ENCODE measurements around the gene PGM1.

Gene PGM1

DNA sequence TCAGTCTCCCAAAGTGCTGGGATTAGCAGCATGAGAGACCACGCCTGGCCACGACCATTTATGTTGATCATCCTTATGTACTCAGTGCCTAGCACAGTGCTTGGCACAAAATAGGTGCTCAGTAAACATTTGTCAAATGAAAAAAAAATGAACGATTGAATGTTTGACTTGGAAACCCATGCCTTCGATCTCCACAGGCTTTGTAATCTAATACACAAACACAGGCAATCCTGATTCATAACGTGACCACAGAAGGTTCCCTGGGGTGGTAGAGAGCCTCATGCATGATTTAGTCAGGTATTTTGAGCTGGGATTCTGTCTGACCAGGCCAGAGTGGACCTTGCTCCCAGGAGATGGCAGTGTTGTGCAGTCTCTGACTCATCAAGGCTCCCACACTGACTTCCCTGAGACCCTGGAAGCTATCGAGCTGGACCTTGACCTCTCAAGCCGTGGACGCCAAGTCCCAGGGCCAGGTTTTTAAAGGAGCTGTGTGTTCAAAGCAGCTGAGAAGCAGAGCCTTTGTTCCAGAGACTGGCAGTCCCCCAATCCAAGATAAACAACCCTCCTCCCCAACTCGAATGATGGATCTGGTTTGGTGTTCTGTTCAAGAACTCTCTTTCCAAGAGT lies 81.1 kb downstream of the PGM1 start:
- no peaks in the 10 kb centered on the region for H3K9me2 ChIP-seq (replicated peaks; ENCODE audit: low read depth, low read length)
- H3K27me3 ChIP-seq (ENCODE audit: insufficient read depth, low read length, poor library complexity, severe bottlenecking): no peaks in the 10 kb centered on the region
- H3K4me2 ChIP-seq (ENCODE audit: low read depth, low read length, poor library complexity, severe bottlenecking): no peak overlapping the region
- no peaks in the 10 kb centered on the region for H3K79me2 ChIP-seq (ENCODE audit: insufficient read depth, low read length)
- no peaks in the 10 kb centered on the region for H3F3A ChIP-seq (ENCODE audit: low read depth)
- TF ChIP-seq EZH2phosphoT487 (IDR thresholded peaks at IDR 0.05; ENCODE audit: borderline replicate concordance): no peak
- TF ChIP-seq CTCF (conservative IDR thresholded peaks at IDR 0.05; ENCODE audit: low read length): peak; percentile 65
- no peaks in the 10 kb centered on the region for H3K36me3 ChIP-seq (ENCODE audit: insufficient read depth, low read length)
- peak overlapping the region; percentile 13; the same call in 1 of the 2 replicates for H2AFZ ChIP-seq (ENCODE audit: low read length)
- no peak overlapping the region for H3K4me3 ChIP-seq (ENCODE audit: low read length, poor library complexity, severe bottlenecking)
- no peaks in the 10 kb centered on the region for H4K20me1 ChIP-seq (ENCODE audit: insufficient read depth, low read length, poor library complexity, severe bottlenecking)
- H3K9ac ChIP-seq (ENCODE audit: low read depth, low read length, poor library complexity, severe bottlenecking): no peak overlapping the region
- H3K4me1 ChIP-seq (ENCODE audit: insufficient read depth, low read length, poor library complexity, severe bottlenecking): no peaks in the 10 kb centered on the region
- no peaks in the 10 kb centered on the region for H3K9me3 ChIP-seq (ENCODE audit: insufficient read depth, low read depth, low read length)

DNA sequence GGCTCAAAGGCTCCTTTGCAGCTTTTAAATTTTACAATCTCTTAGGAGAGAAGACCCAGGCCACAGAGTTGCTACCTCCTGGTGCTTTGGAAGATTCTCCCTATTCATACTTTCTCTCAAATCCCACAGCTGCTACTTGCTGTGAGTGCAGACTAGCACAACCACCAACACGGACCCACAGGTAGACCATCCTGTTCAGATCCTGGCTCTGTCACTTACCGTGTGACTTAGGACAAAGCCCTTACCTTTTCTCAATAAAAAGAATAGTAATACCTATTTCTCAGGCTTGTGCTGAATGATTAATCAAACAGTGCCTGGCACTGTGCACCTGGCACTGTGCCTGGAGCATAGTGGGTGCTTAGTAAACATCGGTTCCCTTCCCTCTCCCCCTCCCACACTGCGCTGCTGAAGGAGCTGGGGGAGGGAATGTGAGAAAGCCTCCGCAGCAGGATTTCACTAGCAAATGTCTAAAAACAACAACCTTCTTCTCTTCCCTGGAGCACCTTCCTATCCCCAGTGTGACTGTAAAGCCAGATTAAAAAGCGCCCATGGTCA lies 81.7 kb downstream of the PGM1 start:
- H3K4me2 ChIP-seq (ENCODE audit: low read depth, low read length, poor library complexity, severe bottlenecking): no peak overlapping the region

DNA sequence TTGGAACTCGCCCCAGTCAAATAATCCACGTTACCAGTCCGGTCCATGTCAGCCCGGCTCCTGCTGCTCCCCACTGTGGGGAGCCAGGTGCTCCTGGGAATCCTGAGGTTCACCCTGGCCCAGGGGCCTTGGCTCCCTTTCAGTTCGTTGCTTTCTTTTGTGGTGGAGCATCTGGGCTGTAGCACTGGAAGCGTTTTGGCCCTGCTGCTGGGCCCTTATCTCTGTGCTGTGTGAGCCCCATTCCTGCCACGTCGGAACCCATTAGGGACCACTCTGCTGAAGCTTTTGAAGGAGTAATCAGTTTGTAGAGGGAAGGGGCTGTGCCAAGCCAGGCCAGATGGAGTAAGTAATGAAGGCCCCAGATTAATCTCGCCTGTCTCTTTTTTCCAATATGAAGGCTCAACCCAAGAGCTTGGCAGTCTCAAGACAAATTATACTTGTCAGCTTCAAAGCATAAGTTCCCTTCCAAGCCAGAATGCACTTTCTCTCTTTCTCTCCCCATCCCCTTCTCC lies 82.3 kb downstream of the PGM1 start:
- no peak overlapping the region for H3K9ac ChIP-seq (ENCODE audit: low read depth, low read length, poor library complexity, severe bottlenecking)
- TF ChIP-seq EZH2phosphoT487 (IDR thresholded peaks at IDR 0.05; ENCODE audit: borderline replicate concordance) (no peak), CTCF (conservative IDR thresholded peaks at IDR 0.05; ENCODE audit: low read length) (no peak)
- H3F3A ChIP-seq (ENCODE audit: low read depth): no peaks in the 10 kb centered on the region
- no peaks in the 10 kb centered on the region for H3K9me2 ChIP-seq (replicated peaks; ENCODE audit: low read depth, low read length)
- H4K20me1 ChIP-seq (ENCODE audit: insufficient read depth, low read length, poor library complexity, severe bottlenecking): no peaks in the 10 kb centered on the region
- no peaks in the 10 kb centered on the region for H3K79me2 ChIP-seq (ENCODE audit: insufficient read depth, low read length)
- H3K27me3 ChIP-seq (ENCODE audit: insufficient read depth, low read length, poor library complexity, severe bottlenecking): no peaks in the 10 kb centered on the region
- no peak overlapping the region for H2AFZ ChIP-seq (ENCODE audit: low read length)
- H3K4me1 ChIP-seq (ENCODE audit: insufficient read depth, low read length, poor library complexity, severe bottlenecking): no peaks in the 10 kb centered on the region
- no peak overlapping the region for H3K4me2 ChIP-seq (ENCODE audit: low read depth, low read length, poor library complexity, severe bottlenecking)
- H3K9me3 ChIP-seq (ENCODE audit: insufficient read depth, low read depth, low read length): no peaks in the 10 kb centered on the region
- no peak overlapping the region for H3K4me3 ChIP-seq (ENCODE audit: low read length, poor library complexity, severe bottlenecking)
- no peaks in the 10 kb centered on the region for H3K36me3 ChIP-seq (ENCODE audit: insufficient read depth, low read length)

More for the DNA sequence above, 81.7 kb downstream of the PGM1 start:
- TF ChIP-seq CTCF (conservative IDR thresholded peaks at IDR 0.05; ENCODE audit: low read length) (no peak), EZH2phosphoT487 (IDR thresholded peaks at IDR 0.05; ENCODE audit: borderline replicate concordance) (no peak)
- no peaks in the 10 kb centered on the region for H3F3A ChIP-seq (ENCODE audit: low read depth)
- H3K9ac ChIP-seq (ENCODE audit: low read depth, low read length, poor library complexity, severe bottlenecking): no peak overlapping the region
- no peaks in the 10 kb centered on the region for H3K9me2 ChIP-seq (replicated peaks; ENCODE audit: low read depth, low read length)
- no peaks in the 10 kb centered on the region for H3K4me1 ChIP-seq (ENCODE audit: insufficient read depth, low read length, poor library complexity, severe bottlenecking)
- H3K9me3 ChIP-seq (ENCODE audit: insufficient read depth, low read depth, low read length): no peaks in the 10 kb centered on the region
- H4K20me1 ChIP-seq (ENCODE audit: insufficient read depth, low read length, poor library complexity, severe bottlenecking): no peaks in the 10 kb centered on the region
- H3K4me3 ChIP-seq (ENCODE audit: low read length, poor library complexity, severe bottlenecking): no peak overlapping the region
- no peaks in the 10 kb centered on the region for H3K36me3 ChIP-seq (ENCODE audit: insufficient read depth, low read length)
- H3K79me2 ChIP-seq (ENCODE audit: insufficient read depth, low read length): no peaks in the 10 kb centered on the region
- H2AFZ ChIP-seq (ENCODE audit: low read length): peak overlapping the region; percentile 13; the same call in 1 of the 2 replicates
- no peaks in the 10 kb centered on the region for H3K27me3 ChIP-seq (ENCODE audit: insufficient read depth, low read length, poor library complexity, severe bottlenecking)
